CD8-positive, alpha-beta memory T cell (primary cell): ENCODE results near the gene NUBPL. TPM values are rescaled to one million over a fixed set of nuclear protein-coding genes. Genes with fewer than 3 reads are reported as not detected.

ENCODE experiments used
- CTCF ChIA-PET: fragments of 350-600 bp; sonication (Branson Sonifier 250); formaldehyde crosslinking; loops from one replicate; lab custom pipeline; 2021; ENCODE audit warnings: antibody characterized with exemption; lab: Charles Lee
- POLR2A ChIA-PET: fragments of 350-600 bp; sonication (Branson Sonifier 250); formaldehyde crosslinking; loops from one replicate; lab custom pipeline; 2021; ENCODE audit warnings: antibody characterized with exemption; lab: Charles Lee
- DNase-seq, 5 donors: peaks; one replicate each; pipeline versions ENCODE4 v3.0.0 to v3.0.0-alpha.2; 2020 to 2022; ENCODE audit warnings: mixed read lengths in 1 of 5
- H3K27ac ChIP-seq: one replicate; pipeline ENCODE4 v1.7.0; 2013; ENCODE audit warnings: low read depth, mild to moderate bottlenecking, low read length, moderate library complexity
- H3K27me3 ChIP-seq: 2 replicates; pipeline ENCODE4 v1.7.0; 2013; ENCODE audit warnings: low read length, mild to moderate bottlenecking; ENCODE audit not compliant: insufficient read depth, poor library complexity, severe bottlenecking
- H3K36me3 ChIP-seq: 2 replicates; pipeline ENCODE4 v1.7.0; 2013; ENCODE audit warnings: mild to moderate bottlenecking, low read length, moderate library complexity; ENCODE audit not compliant: insufficient read depth
- H3K4me1 ChIP-seq: 2 replicates; pipeline ENCODE4 v1.7.0; 2013; ENCODE audit warnings: mild to moderate bottlenecking, low read length, moderate library complexity; ENCODE audit not compliant: insufficient read depth
- H3K4me3 ChIP-seq: 2 replicates; pipeline ENCODE4 v1.7.0; 2013; ENCODE audit warnings: mild to moderate bottlenecking, low read length
- H3K9me3 ChIP-seq: 2 replicates; pipeline ENCODE4 v1.7.0; 2013; ENCODE audit warnings: mild to moderate bottlenecking, low read length
- H3K27ac Mint-ChIP-seq, 8 donors: one replicate each; pipeline ENCODE4 v1.8.0; 2020 to 2021; ENCODE audit warnings: mixed read lengths in 8 of 8, mild to moderate bottlenecking in 6 of 8, inconsistent platforms in 3 of 8, moderate library complexity in 3 of 8
- H3K27me3 Mint-ChIP-seq, 2 donors: one replicate each; pipeline ENCODE4 v1.8.0; 2020 to 2021; ENCODE audit warnings: mixed read lengths in 2 of 2, mild to moderate bottlenecking in 1 of 2, moderate library complexity in 1 of 2
- H3K36me3 Mint-ChIP-seq, 3 donors: one replicate each; pipeline ENCODE4 v1.8.0; 2020 to 2021; ENCODE audit warnings: mixed read lengths in 3 of 3, inconsistent platforms in 1 of 3, mild to moderate bottlenecking in 1 of 3
- H3K4me1 Mint-ChIP-seq, 3 donors: one replicate each; pipeline ENCODE4 v1.8.0; 2020 to 2021; ENCODE audit warnings: mixed read lengths in 3 of 3, inconsistent platforms in 1 of 3, mild to moderate bottlenecking in 1 of 3
- H3K4me3 Mint-ChIP-seq, 7 donors: one replicate each; pipeline ENCODE4 v1.8.0; 2020 to 2021; ENCODE audit warnings: mixed read lengths in 7 of 7, mild to moderate bottlenecking in 6 of 7, moderate library complexity in 4 of 7, inconsistent platforms in 2 of 7
- H3K9me3 Mint-ChIP-seq, 5 donors: one replicate each; pipeline ENCODE4 v1.8.0; 2020 to 2022; ENCODE audit warnings: mixed read lengths in 5 of 5, mild to moderate bottlenecking in 3 of 5, moderate library complexity in 2 of 5, inconsistent platforms in 1 of 5
- polyA plus RNA-seq: library from polyadenylated mRNA; unstranded; fragments of 300-500 nt; fragmentation: Illumina TruSeq; gene quantifications from one replicate; pipeline ENCODE4 v1.2.3, GENCODE V29; 2021
- total RNA-seq, 2 experiments: library from RNA; stranded (reverse); gene quantifications; one replicate each; pipeline ENCODE4 v1.2.3, GENCODE V29; 2021

Gene NUBPL
- total and polyA plus RNA-seq, 3 experiments from 2014 or later, result 5.2 to 13.0 (median 10.9) TPM

GRCh38 chr14:31909977-31910376 lies 348.8 kb downstream of the NUBPL start:
- no peaks in the 10 kb centered on the region for H3K36me3 ChIP-seq
- H3K27ac Mint-ChIP-seq, result no peak overlapping the region
- peaks cover 2 to 7% of the 10 kb centered on the region in 2 donors for H3K27me3 Mint-ChIP-seq
- H3K4me3 Mint-ChIP-seq, result no peak overlapping the region
- H3K4me1 ChIP-seq, result no peaks in the 10 kb centered on the region
- no peak for DNase-seq
- no peaks in the 10 kb centered on the region for H3K9me3 ChIP-seq
- ChIA-PET POLR2A (no interaction called here), CTCF (no interaction called here)
- H3K27ac ChIP-seq, result no peak overlapping the region
- H3K9me3 Mint-ChIP-seq, result peaks cover 24 to 35% (median 27%) of the 10 kb centered on the region in 5 donors
- no peak overlapping the region for H3K4me3 ChIP-seq
- H3K36me3 Mint-ChIP-seq, result peaks cover 0 to 3% (median 0%) of the 10 kb centered on the region in 3 donors
- no peaks in the 10 kb centered on the region for H3K27me3 ChIP-seq
- no peaks in the 10 kb centered on the region for H3K4me1 Mint-ChIP-seq

Other genes starting within 250 kb of the NUBPL start
- gene HEATR5A, start 140.9 kb upstream of the NUBPL start, total RNA-seq, result 10 to 100 TPM; 12.7 to 13.8 TPM
- gene HEATR5A, start 140.9 kb upstream of the NUBPL start, polyA plus RNA-seq, result 6.1 TPM
- 10 to 100 TPM; 28.4 to 28.7 TPM for gene DTD2, start 103.9 kb upstream of the NUBPL start, total RNA-seq
- 18.0 TPM for gene DTD2, start 103.9 kb upstream of the NUBPL start, polyA plus RNA-seq
- not detected for gene GPR33, start 73.4 kb upstream of the NUBPL start, total RNA-seq
- gene GPR33, start 73.4 kb upstream of the NUBPL start, polyA plus RNA-seq, result not detected